Measurements from ENCODE around the gene FOXC1. TPM values are rescaled to one million over a fixed set of nuclear protein-coding genes. Genes with fewer than 3 reads are reported as not detected.

FOXC1 gene
- total RNA-seq, 1 experiment from 2014 or later, result 7.3 TPM

- H4K20me1 ChIP-seq (ENCODE audit: low read length), result no peaks in the 10 kb centered on the region
- ATAC-seq (no peak), DNase-seq (no peak)
- H2AFZ ChIP-seq (ENCODE audit: low read length), result no peak overlapping the region
- TF ChIP-seq, protein P1, sequence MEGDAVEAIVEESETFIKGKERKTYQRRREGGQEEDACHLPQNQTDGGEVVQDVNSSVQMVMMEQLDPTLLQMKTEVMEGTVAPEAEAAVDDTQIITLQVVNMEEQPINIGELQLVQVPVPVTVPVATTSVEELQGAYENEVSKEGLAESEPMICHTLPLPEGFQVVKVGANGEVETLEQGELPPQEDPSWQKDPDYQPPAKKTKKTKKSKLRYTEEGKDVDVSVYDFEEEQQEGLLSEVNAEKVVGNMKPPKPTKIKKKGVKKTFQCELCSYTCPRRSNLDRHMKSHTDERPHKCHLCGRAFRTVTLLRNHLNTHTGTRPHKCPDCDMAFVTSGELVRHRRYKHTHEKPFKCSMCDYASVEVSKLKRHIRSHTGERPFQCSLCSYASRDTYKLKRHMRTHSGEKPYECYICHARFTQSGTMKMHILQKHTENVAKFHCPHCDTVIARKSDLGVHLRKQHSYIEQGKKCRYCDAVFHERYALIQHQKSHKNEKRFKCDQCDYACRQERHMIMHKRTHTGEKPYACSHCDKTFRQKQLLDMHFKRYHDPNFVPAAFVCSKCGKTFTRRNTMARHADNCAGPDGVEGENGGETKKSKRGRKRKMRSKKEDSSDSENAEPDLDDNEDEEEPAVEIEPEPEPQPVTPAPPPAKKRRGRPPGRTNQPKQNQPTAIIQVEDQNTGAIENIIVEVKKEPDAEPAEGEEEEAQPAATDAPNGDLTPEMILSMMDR (conservative IDR thresholded peaks at IDR 0.05; ENCODE audit: low read depth, low read length), result no peak
- no peak for TF ChIP-seq EZH2 (IDR thresholded peaks at IDR 0.05; ENCODE audit: low read length, unreplicated experiment)
- no peak for TF ChIP-seq EZH2phosphoT487 (IDR thresholded peaks at IDR 0.05; ENCODE audit: borderline replicate concordance, low read length)
- intact Hi-C loops (cut with micrococcal nuclease), result no loop called here
- no peak overlapping the region for H3K9ac ChIP-seq (ENCODE audit: low read length)
- no TSS peak for BruUV-seq (replicated peaks)
- no peak overlapping the region for H3K27ac ChIP-seq (ENCODE audit: low read length)
- H3K27me3 ChIP-seq (ENCODE audit: low read length), result no peaks in the 10 kb centered on the region
- POLR2A ChIA-PET (ENCODE audit: unreplicated experiment), result no interaction called here
- no peaks in the 10 kb centered on the region for H3F3A ChIP-seq (ENCODE audit: low read length, unreplicated experiment)
- H3K79me2 ChIP-seq (ENCODE audit: low read length), result 0 out of 2 replicates have a peak, but pooled peaks cover 3% of the 10 kb centered on the region
- no peak overlapping the region for H3K4me2 ChIP-seq (ENCODE audit: low read length)
- H3K4me3 ChIP-seq (ENCODE audit: low read length), result no peak overlapping the region
- H3K36me3 ChIP-seq (ENCODE audit: low read depth, low read length), result no peaks in the 10 kb centered on the region
- H3K9me3 ChIP-seq (ENCODE audit: low read length), result no peaks in the 10 kb centered on the region
- CTCF ChIA-PET, result no interaction called here
- no peaks in the 10 kb centered on the region for H3K4me1 ChIP-seq (ENCODE audit: insufficient read depth, low read length)
- no peaks in the 10 kb centered on the region for H3K9me2 ChIP-seq (replicated peaks; ENCODE audit: low read length)
Observed at GRCh38 chr6:1621070-1621701, 11.5 kb downstream of the FOXC1 start.

GRCh38 chr6:1622220-1622850, 12.6 kb downstream of the FOXC1 start:
- Histone ChIP-seq H3K9me3 (ENCODE audit: low read length) (no peaks in the 10 kb centered on the region), H3K9me2 (replicated peaks; ENCODE audit: low read length) (no peaks in the 10 kb centered on the region), H3K4me1 (ENCODE audit: insufficient read depth, low read length) (no peaks in the 10 kb centered on the region), H4K20me1 (ENCODE audit: low read length) (no peaks in the 10 kb centered on the region), H3K27ac (ENCODE audit: low read length) (no peak overlapping the region), H3K79me2 (ENCODE audit: low read length) (no peaks in the 10 kb centered on the region), H3K9ac (ENCODE audit: low read length) (no peak overlapping the region), H3K36me3 (ENCODE audit: low read depth, low read length) (no peaks in the 10 kb centered on the region), H3F3A (ENCODE audit: low read length, unreplicated experiment) (no peaks in the 10 kb centered on the region), H3K4me3 (ENCODE audit: low read length) (no peak overlapping the region), H3K27me3 (ENCODE audit: low read length) (no peaks in the 10 kb centered on the region), H3K4me2 (ENCODE audit: low read length) (no peak overlapping the region), H2AFZ (ENCODE audit: low read length) (no peak overlapping the region)
- no TSS peak for BruUV-seq (replicated peaks)
- DNase-seq (no peak), ATAC-seq (no peak)
- intact Hi-C loops (cut with micrococcal nuclease), result no loop called here
- POLR2A ChIA-PET (ENCODE audit: unreplicated experiment), result no interaction called here
- CTCF ChIA-PET, result no interaction called here
- TF ChIP-seq, protein P1 (conservative IDR thresholded peaks at IDR 0.05; ENCODE audit: low read depth, low read length), result no peak
- TF ChIP-seq EZH2 (IDR thresholded peaks at IDR 0.05; ENCODE audit: low read length, unreplicated experiment) (no peak), EZH2phosphoT487 (IDR thresholded peaks at IDR 0.05; ENCODE audit: borderline replicate concordance, low read length) (no peak)
